GM12864 (cell line): ENCODE measurements around the gene BMPR1B.

ENCODE experiments used
- DNase-seq: peaks from one replicate; pipeline ENCODE4 v3.0.0-alpha.2; 2011; ENCODE audit warnings: low read depth
- H3K4me3 ChIP-seq: 2 replicates; pipeline ENCODE4 v1.5.1; 2011; ENCODE audit warnings: mild to moderate bottlenecking, low read depth, low read length, control low read depth
- CTCF ChIP-seq: IDR thresholded peaks from 2 replicates; pipeline ENCODE4 v1.5.1; 2011; ENCODE audit warnings: low read depth, mild to moderate bottlenecking, moderate library complexity, low read length, control low read depth, inconsistent platforms; ENCODE audit errors: missing control alignments

BMPR1B gene

GRCh38 chr4:94970650-94971049, 212.9 kb downstream of the BMPR1B start:
- H3K4me3 ChIP-seq: no peak overlapping the region
- no peak for TF ChIP-seq CTCF
- DNase-seq: no peak

- TF ChIP-seq CTCF: no peak
- no peak for DNase-seq
- no peak overlapping the region for H3K4me3 ChIP-seq
Observed at GRCh38 chr4:94974773-94975172, 217.0 kb downstream of the BMPR1B start.

GRCh38 chr4:94976371-94977011, 218.7 kb downstream of the BMPR1B start:
- DNase-seq: no peak
- H3K4me3 ChIP-seq: no peak overlapping the region
- no peak for TF ChIP-seq CTCF

- no peak for TF ChIP-seq CTCF
- H3K4me3 ChIP-seq: no peak overlapping the region
- DNase-seq: no peak
Observed at GRCh38 chr4:94978904-94979303, 221.1 kb downstream of the BMPR1B start.

GRCh38 chr4:94979621-94980020, 221.9 kb downstream of the BMPR1B start:
- DNase-seq: no peak
- TF ChIP-seq CTCF: no peak
- H3K4me3 ChIP-seq: no peak overlapping the region

- TF ChIP-seq CTCF: no peak
- no peak overlapping the region for H3K4me3 ChIP-seq
- no peak for DNase-seq
Observed at GRCh38 chr4:94995684-94996394, 238.1 kb downstream of the BMPR1B start.
